H1 (cell line): Measurements from ENCODE around the gene SYK. TPM values are rescaled to one million over a fixed set of nuclear protein-coding genes. Genes with fewer than 3 reads are reported as not detected.

Experiments
- SP4 ChIP-seq: IDR thresholded peaks from 2 replicates; pipeline ENCODE4 v1.6.1; 2012; ENCODE audit warnings: low read length, inconsistent platforms
- polyA plus RNA-seq, 7 experiments: library from polyadenylated mRNA; depleted of rRNA in 3 of 7; stranded (reverse) in 5 of 7; unstranded in 2 of 7; fragments of >200 nt in 5 of 7; fragments of 200-250 nt in 2 of 7; gene quantifications; 1 replicate in 5 of 7; 2 replicates in 1 of 7; 4 replicates in 1 of 7; pipeline versions ENCODE4 v1.2.1 to v1.2.3, GENCODE V29; 2011 to 2013; ENCODE audit warnings: missing spikeins in 2 of 7, mixed read lengths in 2 of 7
- total RNA-seq: library from RNA; stranded (reverse); fragmentation: NEBNext Ultra II Directional; extraction: Animal tissue kit (Norgen Biotek cat#: 25700); gene quantifications from 2 replicates; pipeline ENCODE4 v1.2.1, GENCODE V29; 2021

The SYK gene
- total and polyA plus RNA-seq, 2 of the 8 experiments (the other 6 are each of a cell fraction or from before 2014, with no cell fraction given): 1.5 to 4.4 TPM

- no peak for TF ChIP-seq SP4
These were observed 108.2 kb downstream of the SYK start (continued) for GRCh38 chr9:90909747-90910283.
